H9 (cell line): ENCODE results near the gene CIB4. TPM values are rescaled to one million over a fixed set of nuclear protein-coding genes. Genes with fewer than 3 reads are reported as not detected.

Experiments used
- DNase-seq: peaks from one replicate; pipeline ENCODE4 v3.0.0-alpha.2; 2017
- H2AFZ ChIP-seq: one replicate; pipeline ENCODE4 v1.6.1; 2013; ENCODE audit warnings: mild to moderate bottlenecking, low read length, control low read depth, moderate library complexity
- H2AK5ac ChIP-seq: 2 replicates; pipeline ENCODE4 v1.6.1; 2013; ENCODE audit warnings: low read length, control low read depth, mixed read lengths; ENCODE audit not compliant: insufficient read length
- H2BK120ac ChIP-seq: one replicate; pipeline ENCODE4 v1.6.1; 2013; ENCODE audit warnings: low read depth, mild to moderate bottlenecking, low read length, control low read depth, inconsistent platforms; ENCODE audit not compliant: poor library complexity, severe bottlenecking
- H2BK12ac ChIP-seq: 2 replicates; pipeline ENCODE4 v1.6.1; 2013; ENCODE audit warnings: low read length, control low read depth, mixed read lengths, low read depth; ENCODE audit not compliant: insufficient read length
- H2BK15ac ChIP-seq: 2 replicates; pipeline ENCODE4 v1.6.1; 2013; ENCODE audit warnings: low read depth, low read length, control low read depth
- H2BK20ac ChIP-seq: one replicate; pipeline ENCODE4 v1.6.1; 2013; ENCODE audit warnings: low read depth, mild to moderate bottlenecking, low read length, control low read depth, inconsistent platforms; ENCODE audit not compliant: poor library complexity, severe bottlenecking
- H2BK5ac ChIP-seq: 2 replicates; pipeline ENCODE4 v1.6.1; 2013; ENCODE audit warnings: low read length, control low read depth, mixed read lengths; ENCODE audit not compliant: insufficient read length
- H3K14ac ChIP-seq: 2 replicates; pipeline ENCODE4 v1.6.1; 2013; ENCODE audit warnings: low read length, control low read depth; ENCODE audit not compliant: insufficient read depth
- H3K18ac ChIP-seq: 2 replicates; pipeline ENCODE4 v1.6.1; 2013; ENCODE audit warnings: low read depth, mild to moderate bottlenecking, mixed read lengths, low read length, control low read depth; ENCODE audit not compliant: insufficient read length
- H3K23ac ChIP-seq: 2 replicates; pipeline ENCODE4 v1.6.1; 2013; ENCODE audit warnings: low read length, control low read depth, mixed read lengths, low read depth; ENCODE audit not compliant: insufficient read length
- H3K23me2 ChIP-seq: 2 replicates; pipeline ENCODE4 v1.6.1; 2013; ENCODE audit warnings: low read depth, mild to moderate bottlenecking, mixed read lengths, low read length, control low read depth; ENCODE audit not compliant: insufficient read length, poor library complexity, severe bottlenecking
- H3K27ac ChIP-seq: 2 replicates; pipeline ENCODE4 v1.5.1; 2013; ENCODE audit warnings: low read length, control low read depth, mixed read lengths, low read depth; ENCODE audit not compliant: insufficient read length
- H3K27me3 ChIP-seq: 2 replicates; pipeline ENCODE4 v1.6.1; 2013; ENCODE audit warnings: low read length, control low read depth, inconsistent platforms; ENCODE audit not compliant: insufficient read depth
- H3K4ac ChIP-seq: 2 replicates; pipeline ENCODE4 v1.6.1; 2013; ENCODE audit warnings: low read depth, mild to moderate bottlenecking, control low read depth, inconsistent platforms, low read length, moderate library complexity
- H3K4me1 ChIP-seq: 2 replicates; pipeline ENCODE4 v1.6.1; 2013; ENCODE audit warnings: low read length, control low read depth, inconsistent platforms; ENCODE audit not compliant: insufficient read depth
- H3K4me2 ChIP-seq: 2 replicates; pipeline ENCODE4 v1.6.1; 2013; ENCODE audit warnings: low read length, control low read depth, mixed read lengths; ENCODE audit not compliant: insufficient read length, insufficient read depth
- H3K56ac ChIP-seq: 2 replicates; pipeline ENCODE4 v1.6.1; 2013; ENCODE audit warnings: low read depth, mild to moderate bottlenecking, mixed read lengths, low read length, control low read depth; ENCODE audit not compliant: insufficient read length
- H3K79me1 ChIP-seq: 2 replicates; pipeline ENCODE4 v1.6.1; 2013; ENCODE audit warnings: low read depth, mild to moderate bottlenecking, moderate library complexity, low read length, control low read depth, inconsistent platforms; ENCODE audit not compliant: insufficient read depth, poor library complexity, severe bottlenecking
- H3K79me2 ChIP-seq: 2 replicates; pipeline ENCODE4 v1.6.1; 2013; ENCODE audit warnings: low read length, control low read depth, inconsistent platforms; ENCODE audit not compliant: insufficient read depth
- H3K9ac ChIP-seq: 2 replicates; pipeline ENCODE4 v1.6.1; 2013; ENCODE audit warnings: low read length, control low read depth, mixed read lengths; ENCODE audit not compliant: insufficient read length; ENCODE audit errors: extremely low read depth
- H3K9me3 ChIP-seq: one replicate; pipeline ENCODE4 v1.6.1; 2013; ENCODE audit warnings: low read depth, low read length, inconsistent platforms; ENCODE audit not compliant: control insufficient read depth
- H3T11ph ChIP-seq: one replicate; pipeline ENCODE4 v1.6.1; 2013; ENCODE audit warnings: mild to moderate bottlenecking, low read length, control low read depth, inconsistent platforms
- H4K20me1 ChIP-seq: one replicate; pipeline ENCODE4 v1.6.1; 2013; ENCODE audit not compliant: control insufficient read depth, insufficient read length, insufficient read depth
- H4K5ac ChIP-seq: 2 replicates; pipeline ENCODE4 v1.6.1; 2013; ENCODE audit warnings: low read depth, mild to moderate bottlenecking, mixed read lengths, low read length, control low read depth; ENCODE audit not compliant: insufficient read length
- H4K8ac ChIP-seq: replicated peaks from 2 replicates; pipeline ENCODE4 v1.6.1; 2013; ENCODE audit warnings: low read length, control low read depth, mixed read lengths, low read depth; ENCODE audit not compliant: insufficient read length
- H4K91ac ChIP-seq: 2 replicates; pipeline ENCODE4 v1.6.1; 2013; ENCODE audit warnings: low read depth, mild to moderate bottlenecking, moderate library complexity, mixed read lengths, low read length, control low read depth; ENCODE audit not compliant: insufficient read length
- H3K27ac Mint-ChIP-seq, 3 experiments: 2 replicates in 2 of 3; 3 replicates in 1 of 3; pipeline ENCODE4 v1.8.0; 2020 to 2021; ENCODE audit warnings: mixed read lengths in 3 of 3, mild to moderate bottlenecking in 1 of 3, moderate library complexity in 1 of 3
- H3K27me3 Mint-ChIP-seq: 2 replicates; pipeline ENCODE4 v1.8.0; 2021; ENCODE audit warnings: low read depth, mild to moderate bottlenecking, moderate library complexity, mixed read lengths
- H3K36me3 Mint-ChIP-seq, 3 experiments: 2 replicates in 2 of 3; 3 replicates in 1 of 3; pipeline ENCODE4 v1.8.0; 2020 to 2021; ENCODE audit warnings: low read depth in 3 of 3, mixed read lengths in 3 of 3; ENCODE audit not compliant: insufficient read depth in 1 of 3
- H3K4me1 Mint-ChIP-seq, 2 experiments: 2 replicates each; pipeline ENCODE4 v1.8.0; 2020; ENCODE audit warnings: mixed read lengths in 2 of 2
- H3K4me3 Mint-ChIP-seq, 2 experiments: 2 replicates in 1 of 2; 3 replicates in 1 of 2; pipeline ENCODE4 v1.8.0; 2020 to 2021; ENCODE audit warnings: mild to moderate bottlenecking in 2 of 2, mixed read lengths in 2 of 2, moderate library complexity in 1 of 2
- H3K9me3 Mint-ChIP-seq, 2 experiments: 2 replicates in 1 of 2; 3 replicates in 1 of 2; pipeline ENCODE4 v1.8.0; 2020; ENCODE audit warnings: mild to moderate bottlenecking in 2 of 2, mixed read lengths in 2 of 2, moderate library complexity in 1 of 2
- CTCF ChIP-seq: fragments of 200-600 bp; sonication (generic); conservative IDR thresholded peaks from 3 replicates; pipeline ENCODE4 v1.8.0; 2021; ENCODE audit warnings: antibody characterized with exemption, mild to moderate bottlenecking
- WGBS: extraction: QIAGEN DNeasy Blood & Tissue Kit; methylation state at CpG from one replicate; pipeline ENCODE4 v1.1.7; 2013; ENCODE audit warnings: missing lambda C conversion rate, low lambda C conversion rate, mixed read lengths; ENCODE audit not compliant: insufficient read length; ENCODE audit errors: extremely low coverage; 5-methylcytosine and 5-hydroxymethylcytosine counted together
- total RNA-seq: library from RNA; stranded (reverse); gene quantifications from 2 replicates; pipeline ENCODE4 v1.2.1, GENCODE V29; 2021

The CIB4 gene
- total RNA-seq, 1 experiment from 2014 or later: not detected

- H2BK5ac ChIP-seq: no peak overlapping the region
- H3K56ac ChIP-seq: no peak overlapping the region
- H3K27me3 ChIP-seq: no peaks in the 10 kb centered on the region
- no peak overlapping the region for H3K23ac ChIP-seq
- H2BK120ac ChIP-seq: no peak overlapping the region
- peaks cover 22% of the 10 kb centered on the region for H3K27me3 Mint-ChIP-seq
- no peak for TF ChIP-seq CTCF
- no peaks in the 10 kb centered on the region for H3K23me2 ChIP-seq
- peaks cover 0 to 11% of the 10 kb centered on the region in 2 experiments; a peak in 2 of 4 replicates for H3K4me1 Mint-ChIP-seq
- no peak overlapping the region for H3T11ph ChIP-seq
- H3K4me1 ChIP-seq: no peaks in the 10 kb centered on the region
- H4K8ac ChIP-seq: no peak overlapping the region
- no peaks in the 10 kb centered on the region for H3K79me1 ChIP-seq
- no peak overlapping the region for H3K4me2 ChIP-seq
- H3K4ac ChIP-seq: no peak overlapping the region
- H3K79me2 ChIP-seq: no peaks in the 10 kb centered on the region
- no peak overlapping the region for H3K27ac Mint-ChIP-seq
- H2AFZ ChIP-seq: no peak overlapping the region
- no peaks in the 10 kb centered on the region for H3K9me3 ChIP-seq
- H4K91ac ChIP-seq: no peak overlapping the region
- no peaks in the 10 kb centered on the region; a peak in 1 of 5 replicates for H3K9me3 Mint-ChIP-seq
- H2BK12ac ChIP-seq: no peak overlapping the region
- peak; percentile 14 for DNase-seq
- no peaks in the 10 kb centered on the region for H3K36me3 Mint-ChIP-seq
- H3K9ac ChIP-seq: no peak overlapping the region
- no peak overlapping the region for H2BK15ac ChIP-seq
- H3K18ac ChIP-seq: no peak overlapping the region
- no CpG with 5 or more reads among the region's 11 CpGs for WGBS
- no peak overlapping the region for H3K27ac ChIP-seq
- H3K14ac ChIP-seq: no peak overlapping the region
- H2BK20ac ChIP-seq: no peak overlapping the region
- H3K4me3 Mint-ChIP-seq: no peak overlapping the region
- H4K5ac ChIP-seq: no peak overlapping the region
- H2AK5ac ChIP-seq: no peak overlapping the region
- no peaks in the 10 kb centered on the region for H4K20me1 ChIP-seq
These were observed 56.5 kb downstream of the CIB4 start for GRCh38 chr2:26584656-26585055.
